HepG2 (cell line): ENCODE measurements around the gene NDOR1. TPM values are rescaled to one million over a fixed set of nuclear protein-coding genes. Genes with fewer than 3 reads are reported as not detected.
A peak's percentile ranks its signal among the peaks of the same experiment; 100 is the strongest.

Experiments used
- ATAC-seq: fragments of 200-7000 bp; cut with Tn5 transposase; 3 replicates; pipeline ENCODE4 v1.9.1; 2020; ENCODE audit warnings: mild to moderate bottlenecking, moderate library complexity
- BruUV-seq: library from RNA; stranded (reverse); fragments of 400-500 nt; replicated peaks from 2 replicates; lab custom pipeline; 2021; lab: Mats Ljungman, UMichigan
- CTCF ChIA-PET: fragments of 300-600 bp; formaldehyde crosslinking; extraction: SDS; loops from one replicate; lab custom pipeline; 2021; ENCODE audit warnings: low total read pairs, inconsistent platforms, low intra/inter-chr PET ratio; lab: Yijun Ruan, JAX
- POLR2A ChIA-PET: fragments of 350-600 bp; sonication (Branson Sonifier 250); formaldehyde crosslinking; loops from one replicate; lab custom pipeline; 2020; ENCODE audit warnings: antibody characterized with exemption, inconsistent platforms; lab: Yijun Ruan, JAX
- DNase-seq: peaks from one replicate; pipeline ENCODE4 v3.0.0-alpha.2; 2015; ENCODE audit warnings: low spot score
- FAIRE-seq: peaks from 3 replicates; lab custom pipeline; 2011; peaks lifted over from hg19 to GRCh38; lab: Jason Lieb, UNC
- H2AFZ ChIP-seq: one replicate; pipeline ENCODE4 v1.6.1; 2011; ENCODE audit warnings: low read length, inconsistent platforms
- H3K27ac ChIP-seq: fragments of 300-600 bp; 3 replicates; pipeline ENCODE4 v1.8.0; 2011; ENCODE audit warnings: mixed run types, mild to moderate bottlenecking, mixed read lengths, low read length, inconsistent platforms; ENCODE audit not compliant: insufficient read depth; ENCODE audit errors: extremely low read length
- H3K27me3 ChIP-seq, 2 experiments: fragments of 200-600 bp in 1 of 2; 2 replicates in 1 of 2; 3 replicates in 1 of 2; pipeline versions ENCODE4 v1.6.0 to v1.8.0; 2011; ENCODE audit warnings: low read length in 2 of 2, mild to moderate bottlenecking in 2 of 2, moderate library complexity in 2 of 2, inconsistent platforms in 1 of 2; ENCODE audit not compliant: insufficient read depth in 2 of 2, control insufficient read depth in 1 of 2
- H3K36me3 ChIP-seq, 2 experiments: fragments of 200-600 bp in 1 of 2; replicated peaks in 1 of 2; 2 replicates in 1 of 2; 3 replicates in 1 of 2; pipeline versions ENCODE4 v1.5.1 to v1.8.0; 2011; ENCODE audit warnings: low read length in 2 of 2, inconsistent platforms in 1 of 2; ENCODE audit not compliant: insufficient read depth in 2 of 2, control insufficient read depth in 1 of 2
- H3K4me1 ChIP-seq: 2 replicates; pipeline ENCODE4 v1.5.1; 2012; ENCODE audit warnings: low read length, inconsistent platforms; ENCODE audit not compliant: insufficient read depth
- H3K4me2 ChIP-seq: 2 replicates; pipeline ENCODE4 v1.6.0; 2011; ENCODE audit warnings: low read depth, low read length, inconsistent platforms
- H3K4me3 ChIP-seq, 3 experiments: fragments of 200-600 bp in 1 of 3; sonication (generic), shearing (Covaris generic) in 1 of 3; replicated peaks in 1 of 3; 2 replicates each; pipeline ENCODE4 v1.5.1; 2011 to 2016; ENCODE audit warnings: low read length in 3 of 3, inconsistent platforms in 2 of 3, low read depth in 2 of 3, mild to moderate bottlenecking in 2 of 3, control low read depth in 1 of 3, mixed read lengths in 1 of 3; ENCODE audit not compliant: insufficient read depth in 1 of 3
- H3K79me2 ChIP-seq: one replicate; pipeline ENCODE4 v1.6.1; 2011; ENCODE audit warnings: low read length, inconsistent platforms; ENCODE audit not compliant: insufficient read depth
- H3K9ac ChIP-seq: 2 replicates; pipeline ENCODE4 v1.6.0; 2011; ENCODE audit warnings: mild to moderate bottlenecking, low read depth, low read length, inconsistent platforms; ENCODE audit not compliant: insufficient read depth
- H3K9me3 ChIP-seq: 2 replicates; pipeline ENCODE4 v1.5.1; 2012; ENCODE audit warnings: mild to moderate bottlenecking, low read length
- H4K20me1 ChIP-seq: 2 replicates; pipeline ENCODE4 v1.6.0; 2011; ENCODE audit warnings: inconsistent platforms, mild to moderate bottlenecking, low read length, moderate library complexity; ENCODE audit not compliant: insufficient read depth
- CBX5 ChIP-seq: sonication (generic); formaldehyde crosslinking; IDR thresholded peaks from 2 replicates; pipeline ENCODE4 v1.4.0; 2020; ENCODE audit warnings: missing genetic modification reagents, borderline replicate concordance
- CCDC6 ChIP-seq: sonication (generic); formaldehyde crosslinking; IDR thresholded peaks from 2 replicates; pipeline ENCODE4 v1.8.1; 2022; ENCODE audit warnings: mild to moderate bottlenecking, missing genetic modification reagents, moderate library complexity
- FOXO1 ChIP-seq: sonication (generic); formaldehyde crosslinking; IDR thresholded peaks from 2 replicates; pipeline ENCODE4 v1.4.0; 2020; ENCODE audit warnings: missing genetic modification reagents
- HHEX ChIP-seq: IDR thresholded peaks from 2 replicates; pipeline ENCODE4 v1.6.1; 2016; ENCODE audit warnings: control low read depth
- HNRNPL ChIP-seq: fragments of 200-400 bp; formaldehyde crosslinking; IDR thresholded peaks from 2 replicates; pipeline ENCODE4 v1.6.1; 2017; ENCODE audit warnings: mild to moderate bottlenecking, low read depth, low read length
- MED13 ChIP-seq: sonication (generic); formaldehyde crosslinking; IDR thresholded peaks from 2 replicates; pipeline ENCODE4 v1.5.0; 2020; ENCODE audit warnings: missing genetic modification reagents
- MEF2D ChIP-seq: sonication (generic); formaldehyde crosslinking; IDR thresholded peaks from 2 replicates; pipeline ENCODE4 v1.5.1; 2020; ENCODE audit warnings: mild to moderate bottlenecking, missing genetic modification reagents
- NFKB2 ChIP-seq: sonication (generic); formaldehyde crosslinking; IDR thresholded peaks from 2 replicates; pipeline ENCODE4 v1.4.0; 2020; ENCODE audit warnings: missing genetic modification reagents, borderline replicate concordance
- NR2C2 ChIP-seq: sonication (generic); formaldehyde crosslinking; IDR thresholded peaks from 2 replicates; pipeline ENCODE4 v1.4.0; 2020; ENCODE audit warnings: missing genetic modification reagents, mild to moderate bottlenecking, moderate library complexity, borderline replicate concordance
- ONECUT2 ChIP-seq: sonication (generic); formaldehyde crosslinking; IDR thresholded peaks from 2 replicates; pipeline ENCODE4 v1.4.0; 2020; ENCODE audit warnings: missing genetic modification reagents
- RBFOX2 ChIP-seq: fragments of 200-400 bp; formaldehyde crosslinking; IDR thresholded peaks from 2 replicates; pipeline ENCODE4 v1.6.1; 2017; ENCODE audit warnings: low read depth, mild to moderate bottlenecking, low read length
- SRSF4 ChIP-seq: fragments of 200-400 bp; formaldehyde crosslinking; IDR thresholded peaks from one replicate; pipeline ENCODE4 v1.6.1; 2018; ENCODE audit warnings: mild to moderate bottlenecking, low read depth, low read length, moderate library complexity; ENCODE audit not compliant: poor library complexity, severe bottlenecking
- TFDP2 ChIP-seq: sonication (generic); formaldehyde crosslinking; IDR thresholded peaks from 2 replicates; pipeline ENCODE4 v1.4.0; 2020; ENCODE audit warnings: missing genetic modification reagents
- U2AF1 ChIP-seq: fragments of 200-400 bp; formaldehyde crosslinking; optimal IDR thresholded peaks from 2 replicates; pipeline ENCODE3; 2017; ENCODE audit warnings: mild to moderate bottlenecking, low read depth, low read length
- ZFY ChIP-seq: sonication (generic); formaldehyde crosslinking; IDR thresholded peaks from 2 replicates; pipeline ENCODE4 v1.4.0; 2020; ENCODE audit warnings: missing genetic modification reagents
- ZIK1 ChIP-seq: sonication (generic); formaldehyde crosslinking; IDR thresholded peaks from 2 replicates; pipeline ENCODE4 v1.5.0; 2020; ENCODE audit warnings: mild to moderate bottlenecking, low read depth, missing genetic modification reagents, borderline replicate concordance
- ZMAT5 ChIP-seq: sonication (generic); formaldehyde crosslinking; IDR thresholded peaks from 2 replicates; pipeline ENCODE4 v1.5.0; 2020; ENCODE audit warnings: mild to moderate bottlenecking, low read depth, missing genetic modification reagents, borderline replicate concordance
- ZNF256 ChIP-seq: sonication (generic); formaldehyde crosslinking; conservative IDR thresholded peaks from 2 replicates; pipeline ENCODE4 v1.4.0; 2020; ENCODE audit warnings: missing genetic modification reagents
- ZNF33B ChIP-seq: sonication (generic); formaldehyde crosslinking; IDR thresholded peaks from 2 replicates; pipeline ENCODE4 v1.5.1; 2020; ENCODE audit warnings: mild to moderate bottlenecking, missing genetic modification reagents
- ZNF350 ChIP-seq: sonication (generic); formaldehyde crosslinking; IDR thresholded peaks from 2 replicates; pipeline ENCODE4 v1.4.0; 2020; ENCODE audit warnings: mild to moderate bottlenecking, low read depth, missing genetic modification reagents, borderline replicate concordance
- ZNF446 ChIP-seq: sonication (generic); formaldehyde crosslinking; IDR thresholded peaks from 2 replicates; pipeline ENCODE4 v1.5.0; 2020; ENCODE audit warnings: mild to moderate bottlenecking, missing genetic modification reagents
- ZNF589 ChIP-seq: sonication (generic); formaldehyde crosslinking; conservative IDR thresholded peaks from 2 replicates; pipeline ENCODE4 v1.8.0; 2022; ENCODE audit warnings: mild to moderate bottlenecking, moderate library complexity, missing genetic modification reagents
- ZNF83 ChIP-seq: sonication (generic); formaldehyde crosslinking; IDR thresholded peaks from 2 replicates; pipeline ENCODE4 v1.4.0; 2020; ENCODE audit warnings: missing genetic modification reagents, mild to moderate bottlenecking, borderline replicate concordance
- WGBS: methylation state at CpG from one replicate; pipeline ENCODE4 v1.1.6; 2017; ENCODE audit warnings: low lambda C conversion rate; 5-methylcytosine and 5-hydroxymethylcytosine counted together
- in situ Hi-C: cut with HindIII; loops from 2 replicates; pipeline ENCODE4 v1.10.0; 2017; ENCODE audit warnings: low pct_unique_long_range_greater_than_20kb; ENCODE audit not compliant: extremely low pct_ligation_motif_present
- intact Hi-C: fragments of 100-400 bp; cut with micrococcal nuclease; formaldehyde crosslinking; loops from one replicate; pipeline ENCODE4 v1.10.0; 2022; ENCODE audit not compliant: unreplicated experiment
- polyA plus RNA-seq, 8 experiments: library from polyadenylated mRNA; depleted of rRNA in 3 of 8; stranded (reverse) in 7 of 8; unstranded in 1 of 8; fragments of >200 nt; fragmentation: Illumina TruSeq in 4 of 8; extraction: Trizol in 4 of 8; gene quantifications; 2 replicates each; pipeline versions ENCODE4 v1.2.1 to v1.2.3, GENCODE V29; 2011 to 2016; ENCODE audit warnings: low read depth in 4 of 8, missing spikeins in 1 of 8, mixed read lengths in 1 of 8; ENCODE audit not compliant: insufficient read depth in 1 of 8
- total RNA-seq, 5 experiments: library from RNA; depleted of rRNA; stranded (reverse); fragments of >200 nt; fragmentation: Illumina TruSeq; extraction: Trizol; gene quantifications; 2 replicates each; pipeline ENCODE4 v1.2.3, GENCODE V29; 2016; ENCODE audit warnings: low read depth in 1 of 5

Gene NDOR1
- total and polyA plus RNA-seq, 2 of the 13 experiments (the other 11 are each of a cell fraction or from before 2014, with no cell fraction given): 3.6 to 8.7 TPM

- Histone ChIP-seq H3K79me2 (peaks cover 30% of the 10 kb centered on the region), H3K9me3 (no peaks in the 10 kb centered on the region), H2AFZ (no peak overlapping the region), H3K4me2 (peak overlapping the region; percentile 94), H3K4me3 (peak overlapping the region; percentile 84 to 99 (median 97); a peak in 5 of 6 replicates), H3K27me3 (no peaks in the 10 kb centered on the region), H3K4me1 (peaks cover 30% of the 10 kb centered on the region), H3K27ac (peak overlapping the region; percentile 81), H3K9ac (peak overlapping the region; percentile 87), H3K36me3 (peaks cover 13 to 22% of the 10 kb centered on the region in 2 experiments; a peak in 3 of 5 replicates), H4K20me1 (no peaks in the 10 kb centered on the region)
- in situ Hi-C loops: loop anchor here (5.0 kb wide), 1 partner anchor 38 kb away; the partner anchor contains the start of genes CYSRT1 and RNF224
- FAIRE-seq (no peak), ATAC-seq (peak; percentile 15), DNase-seq (no peak)
- 51% methylated on average over 7 of the region's 23 CpGs for WGBS
- POLR2A ChIA-PET: interaction anchor here (0.8 to 3.8 kb wide), 29 partner anchors 9 to 134 kb away, joined by 3 to 52 read pairs (median 7); partner anchors contain the start of genes MAN1B1, NDOR1, NELFB and RNF208
- no TSS peak for BruUV-seq
- intact Hi-C loops: loop anchor here (2.0 kb wide), 2 partner anchors 15 to 37 kb away; partner anchors contain the start of genes NDOR1, RNF224 and TMEM203
- CTCF ChIA-PET: interaction anchor here (0.8 to 2.6 kb wide), 4 partner anchors 10 to 73 kb away, joined by 3 to 19 read pairs (median 10); partner anchors contain the start of gene RNF224
- TF ChIP-seq HNRNPL: peak; percentile 79; the same call in 1 of the 2 replicates
- TF ChIP-seq ZIK1: no peak
- TF ChIP-seq CBX5 (CRISPR knock-in tag): 0 out of 2 replicates have a peak, but pooled peaks have one; percentile 13
- 0 out of 2 replicates have a peak, but pooled peaks have one; percentile 40 for TF ChIP-seq ZNF350 (CRISPR knock-in tag)
- TF ChIP-seq TFDP2: no peak
- no peak for TF ChIP-seq ZFY (CRISPR knock-in tag)
- no peak for TF ChIP-seq MEF2D
- TF ChIP-seq ZNF33B (CRISPR knock-in tag): no peak
- no peak for TF ChIP-seq HHEX (CRISPR knock-in tag)
- no peak for TF ChIP-seq MED13 (CRISPR knock-in tag)
- TF ChIP-seq NR2C2: no peak
- no peak for TF ChIP-seq SRSF4
- 0 out of 2 replicates have a peak, but pooled peaks have one; percentile 44 for TF ChIP-seq ZNF446 (CRISPR knock-in tag)
- TF ChIP-seq U2AF1: no peak
- TF ChIP-seq FOXO1 (CRISPR knock-in tag): no peak
- TF ChIP-seq NFKB2 (CRISPR knock-in tag): no peak
- no peak for TF ChIP-seq CCDC6
- no peak for TF ChIP-seq ZNF256
- no peak for TF ChIP-seq ZNF589 (CRISPR knock-in tag)
- TF ChIP-seq ZMAT5: no peak
- peak; percentile 25; the same call in 1 of the 2 replicates for TF ChIP-seq RBFOX2
- no peak for TF ChIP-seq ZNF83
- no peak for TF ChIP-seq ONECUT2 (CRISPR knock-in tag)
Measured at GRCh38 chr9:137189297-137190295, 15.9 kb upstream of the NDOR1 start.
